CD4-positive, alpha-beta T cell treated with Interferon alpha-2 for 1 hour (primary cell): ENCODE data around the gene CLTCL1.

Experiments
- DNase-seq, 2 donors: peaks; one replicate each; pipeline ENCODE4 v3.0.0-alpha.2; 2020 to 2022

The CLTCL1 gene

GRCh38 chr22:19244600-19245352 is 46.7 kb downstream of the CLTCL1 start:
- no peak for DNase-seq

- no peak for DNase-seq
These were observed 48.8 kb downstream of the CLTCL1 start for GRCh38 chr22:19242699-19243098.

- no peak for DNase-seq
These were observed 50.0 kb downstream of the CLTCL1 start for GRCh38 chr22:19241593-19241906.

- no peak for DNase-seq
These were observed 50.5 kb downstream of the CLTCL1 start for GRCh38 chr22:19240813-19241592.

GRCh38 chr22:19239464-19239863 is 52.1 kb downstream of the CLTCL1 start:
- DNase-seq = no peak

- DNase-seq = no peak
These were observed 52.6 kb downstream of the CLTCL1 start for GRCh38 chr22:19238900-19239299.

- no peak for DNase-seq
These were observed 55.6 kb downstream of the CLTCL1 start for GRCh38 chr22:19235874-19236273.

GRCh38 chr22:19234126-19234896 is 57.2 kb downstream of the CLTCL1 start:
- DNase-seq = no peak

- no peak for DNase-seq
These were observed 58.3 kb downstream of the CLTCL1 start for GRCh38 chr22:19233189-19233661.

GRCh38 chr22:19232623-19233022 is 58.9 kb downstream of the CLTCL1 start:
- DNase-seq = no peak

GRCh38 chr22:19231986-19232385 is 59.5 kb downstream of the CLTCL1 start:
- no peak for DNase-seq

- DNase-seq = no peak
These were observed 61.9 kb downstream of the CLTCL1 start for GRCh38 chr22:19229600-19229999.

- no peak for DNase-seq
These were observed 63.3 kb downstream of the CLTCL1 start for GRCh38 chr22:19228179-19228578.

- DNase-seq = no peak
These were observed 65.1 kb downstream of the CLTCL1 start for GRCh38 chr22:19226428-19226827.

- no peak for DNase-seq
These were observed 66.0 kb downstream of the CLTCL1 start for GRCh38 chr22:19225560-19225959.

- no peak for DNase-seq
These were observed 66.5 kb downstream of the CLTCL1 start for GRCh38 chr22:19224985-19225384.

- no peak for DNase-seq
These were observed 67.0 kb downstream of the CLTCL1 start for GRCh38 chr22:19224557-19224956.

- no peak for DNase-seq
These were observed 67.9 kb downstream of the CLTCL1 start for GRCh38 chr22:19223617-19224016.

GRCh38 chr22:19223110-19223509 is 68.4 kb downstream of the CLTCL1 start:
- no peak for DNase-seq

- DNase-seq = no peak
These were observed 69.1 kb downstream of the CLTCL1 start for GRCh38 chr22:19222242-19223005.

- DNase-seq = no peak
These were observed 70.7 kb downstream of the CLTCL1 start for GRCh38 chr22:19220867-19221266.

- DNase-seq = no peak
These were observed 72.8 kb downstream of the CLTCL1 start for GRCh38 chr22:19218541-19219233.
